HCT116 (cell line): ENCODE data around the gene EHD4. TPM values are rescaled to one million over a fixed set of nuclear protein-coding genes. Genes with fewer than 3 reads are reported as not detected.

ENCODE experiments used
- ATAC-seq: fragments of 200-7000 bp; cut with Tn5 transposase; 2 replicates; pipeline ENCODE4 v1.9.1; 2020; ENCODE audit warnings: mild to moderate bottlenecking, moderate library complexity
- BruUV-seq: library from RNA; stranded (reverse); fragments of 400-500 nt; replicated peaks from 2 replicates; lab custom pipeline; 2021; lab: Mats Ljungman, UMichigan
- CTCF ChIA-PET: fragments of 300-600 bp; sonication (Branson Sonifier 250); formaldehyde crosslinking; loops from one replicate; lab custom pipeline; 2021; ENCODE audit warnings: antibody characterized with exemption; lab: Charles Lee
- POLR2A ChIA-PET: fragments of 300-600, 350-600 bp; sonication (Branson Sonifier 250); formaldehyde crosslinking; loops from one replicate; lab custom pipeline; 2021; ENCODE audit warnings: antibody characterized with exemption; lab: Charles Lee
- RAD21 ChIA-PET, 2 experiments: fragments of 300-600 bp; sonication (Branson Sonifier 250); formaldehyde crosslinking; loops; one replicate each; lab custom pipeline; 2023; ENCODE audit warnings: low total read pairs in 2 of 2; ENCODE audit not compliant: uncharacterized antibody in 2 of 2, unreplicated experiment in 2 of 2, low non-redundant PET in 1 of 2; lab: Charles Lee
- DNase-seq: peaks from one replicate; pipeline ENCODE4 v3.0.0-alpha.2; 2010; ENCODE audit warnings: low read depth, low spot score
- H2AFZ ChIP-seq: fragments of 200-600 bp; shearing (Covaris generic), sonication (generic); 2 replicates; pipeline ENCODE4 v1.6.1; 2017; ENCODE audit warnings: low read depth, mixed run types, mixed read lengths, antibody characterized with exemption, low read length; ENCODE audit not compliant: poor library complexity, severe bottlenecking
- H3K27ac ChIP-seq: 2 replicates; pipeline ENCODE4 v1.5.1; 2012; ENCODE audit warnings: low read depth, low read length
- H3K27me3 ChIP-seq: fragments of 200-600 bp; sonication (generic); 2 replicates; pipeline ENCODE4 v1.6.1; 2016; ENCODE audit warnings: mixed run types, low read length, mixed read lengths; ENCODE audit not compliant: insufficient read depth
- H3K36me3 ChIP-seq, 2 experiments: fragments of 200-500 bp in 1 of 2; fragments of 200-600 bp in 1 of 2; sonication (Bioruptor generic) in 1 of 2; sonication (generic) in 1 of 2; 2 replicates each; pipeline versions ENCODE4 v1.5.1 to v1.6.1; 2014 to 2016; ENCODE audit warnings: low read length in 2 of 2, inconsistent platforms in 1 of 2, mixed read lengths in 1 of 2, mixed run types in 1 of 2; ENCODE audit not compliant: insufficient read depth in 2 of 2, control insufficient read depth in 1 of 2
- H3K4me1 ChIP-seq, 2 experiments: fragments of 200-600 bp in 1 of 2; sonication (generic) in 1 of 2; 2 replicates each; pipeline versions ENCODE4 v1.5.1 to v1.6.1; 2012 to 2017; ENCODE audit warnings: low read length in 2 of 2, inconsistent platforms in 1 of 2, mild to moderate bottlenecking in 1 of 2, mixed read lengths in 1 of 2, mixed run types in 1 of 2, moderate library complexity in 1 of 2; ENCODE audit not compliant: insufficient read depth in 2 of 2, control insufficient read depth in 1 of 2
- H3K4me2 ChIP-seq: fragments of 200-600 bp; sonication (generic); 2 replicates; pipeline ENCODE4 v1.6.1; 2017; ENCODE audit warnings: mixed run types, low read length, mixed read lengths
- H3K4me3 ChIP-seq, 2 experiments: fragments of 200-600 bp in 1 of 2; sonication (generic) in 1 of 2; replicated peaks in 1 of 2; 2 replicates each; pipeline ENCODE4 v1.5.1; 2011 to 2016; ENCODE audit warnings: low read length in 2 of 2, control low read depth in 1 of 2, low read depth in 1 of 2, mild to moderate bottlenecking in 1 of 2, mixed read lengths in 1 of 2, mixed run types in 1 of 2
- H3K79me2 ChIP-seq: fragments of 200-600 bp; sonication (generic); 2 replicates; pipeline ENCODE4 v1.6.1; 2017; ENCODE audit warnings: mild to moderate bottlenecking, mixed run types, low read length, moderate library complexity, mixed read lengths; ENCODE audit not compliant: insufficient read depth
- H3K9ac ChIP-seq: fragments of 200-600 bp; sonication (generic); 2 replicates; pipeline ENCODE4 v1.6.1; 2016; ENCODE audit warnings: low read length, mixed read lengths
- H3K9me2 ChIP-seq: fragments of 200-600 bp; sonication (generic), shearing (Covaris generic); 2 replicates; pipeline ENCODE4 v1.6.1; 2017; ENCODE audit warnings: mixed run types, mild to moderate bottlenecking, moderate library complexity; ENCODE audit not compliant: insufficient read depth
- H3K9me3 ChIP-seq, 2 experiments: fragments of 200-500 bp in 1 of 2; fragments of 200-600 bp in 1 of 2; sonication (Bioruptor generic) in 1 of 2; sonication (generic) in 1 of 2; 2 replicates each; pipeline ENCODE4 v1.6.1; 2014 to 2017; ENCODE audit warnings: low read length in 2 of 2, mixed read lengths in 2 of 2, inconsistent platforms in 1 of 2, low read depth in 1 of 2, mild to moderate bottlenecking in 1 of 2, mixed run types in 1 of 2, moderate library complexity in 1 of 2; ENCODE audit not compliant: control insufficient read depth in 1 of 2, insufficient read depth in 1 of 2
- H4K20me1 ChIP-seq: fragments of 200-600 bp; sonication (generic), shearing (Covaris generic); 2 replicates; pipeline ENCODE4 v1.6.1; 2017; ENCODE audit warnings: mixed run types, mild to moderate bottlenecking, moderate library complexity; ENCODE audit not compliant: insufficient read depth
- CBX3 ChIP-seq: IDR thresholded peaks from 2 replicates; pipeline ENCODE4 v1.6.1; 2012; ENCODE audit warnings: low read depth
- EGR1 ChIP-seq: IDR thresholded peaks from 2 replicates; pipeline ENCODE4 v1.6.1; 2012; ENCODE audit warnings: low read depth
- ELF1 ChIP-seq: IDR thresholded peaks from 2 replicates; pipeline ENCODE4 v1.6.1; 2012; ENCODE audit warnings: low read depth, borderline replicate concordance
- EZH2phosphoT487 ChIP-seq: fragments of 200-600 bp; IDR thresholded peaks from 2 replicates; pipeline ENCODE4 v1.6.1; 2018; ENCODE audit warnings: antibody characterized with exemption, borderline replicate concordance
- FOSL1 ChIP-seq: IDR thresholded peaks from 2 replicates; pipeline ENCODE4 v1.6.1; 2012; ENCODE audit warnings: low read depth
- JUND ChIP-seq: IDR thresholded peaks from 2 replicates; pipeline ENCODE4 v1.6.1; 2012
- POLR2A ChIP-seq: IDR thresholded peaks from 2 replicates; pipeline ENCODE4 v1.7.0; 2011; ENCODE audit warnings: borderline replicate concordance; ENCODE audit not compliant: insufficient read depth, insufficient read length; ENCODE audit errors: extremely low read depth
- POLR2AphosphoS5 ChIP-seq: IDR thresholded peaks from 2 replicates; pipeline ENCODE4 v1.6.1; 2011; ENCODE audit warnings: mild to moderate bottlenecking, low read depth, low read length, moderate library complexity
- SP1 ChIP-seq: IDR thresholded peaks from 2 replicates; pipeline ENCODE4 v1.6.1; 2012; ENCODE audit warnings: low read depth
- SRF ChIP-seq: IDR thresholded peaks from 2 replicates; pipeline ENCODE4 v1.6.1; 2012; ENCODE audit warnings: low read depth
- TCF7L2 ChIP-seq: IDR thresholded peaks from 2 replicates; pipeline ENCODE4 v1.7.0; 2011; ENCODE audit warnings: borderline replicate concordance, inconsistent platforms; ENCODE audit not compliant: insufficient read depth, insufficient read length; ENCODE audit errors: extremely low read depth
- YY1 ChIP-seq: IDR thresholded peaks from 2 replicates; pipeline ENCODE4 v1.6.1; 2011; ENCODE audit warnings: low read length, low read depth, moderate library complexity, mild to moderate bottlenecking; ENCODE audit not compliant: insufficient replicate concordance; ENCODE audit errors: extremely low read depth
- ZNF274 ChIP-seq: fragments of 200-500 bp; sonication (Bioruptor generic); IDR thresholded peaks from 2 replicates; pipeline ENCODE4 v1.6.1; 2014; ENCODE audit warnings: mild to moderate bottlenecking, low read depth, low read length, inconsistent platforms
- intact Hi-C: fragments of 100-400 bp; cut with micrococcal nuclease; formaldehyde crosslinking; loops from 2 replicates; pipeline ENCODE4 v1.10.0; 2022
- total RNA-seq: library from RNA; stranded (reverse); gene quantifications from one replicate; pipeline ENCODE4 v1.2.1, GENCODE V29; 2021; ENCODE audit not compliant: unreplicated experiment
- TF ChIP-seq, protein P1 (sequence below): IDR thresholded peaks from 2 replicates; pipeline ENCODE4 v1.6.1; 2012
- TF ChIP-seq, protein P2 (sequence below), 3 experiments: fragments of 200-600 bp in 1 of 3; sonication (generic) in 1 of 3; IDR thresholded peaks in 2 of 3; conservative IDR thresholded peaks in 1 of 3; 2 replicates each; pipeline ENCODE4 v1.5.1; 2012 to 2017; ENCODE audit warnings: low read depth in 2 of 3, low read length in 2 of 3, antibody characterized with exemption in 1 of 3, borderline replicate concordance in 1 of 3, control low read depth in 1 of 3, mild to moderate bottlenecking in 1 of 3, mixed read lengths in 1 of 3, mixed run types in 1 of 3, moderate library complexity in 1 of 3; ENCODE audit not compliant: insufficient read depth in 1 of 3

EHD4 gene
- total RNA-seq, 1 experiment from 2014 or later: 28.0 TPM

DNA sequence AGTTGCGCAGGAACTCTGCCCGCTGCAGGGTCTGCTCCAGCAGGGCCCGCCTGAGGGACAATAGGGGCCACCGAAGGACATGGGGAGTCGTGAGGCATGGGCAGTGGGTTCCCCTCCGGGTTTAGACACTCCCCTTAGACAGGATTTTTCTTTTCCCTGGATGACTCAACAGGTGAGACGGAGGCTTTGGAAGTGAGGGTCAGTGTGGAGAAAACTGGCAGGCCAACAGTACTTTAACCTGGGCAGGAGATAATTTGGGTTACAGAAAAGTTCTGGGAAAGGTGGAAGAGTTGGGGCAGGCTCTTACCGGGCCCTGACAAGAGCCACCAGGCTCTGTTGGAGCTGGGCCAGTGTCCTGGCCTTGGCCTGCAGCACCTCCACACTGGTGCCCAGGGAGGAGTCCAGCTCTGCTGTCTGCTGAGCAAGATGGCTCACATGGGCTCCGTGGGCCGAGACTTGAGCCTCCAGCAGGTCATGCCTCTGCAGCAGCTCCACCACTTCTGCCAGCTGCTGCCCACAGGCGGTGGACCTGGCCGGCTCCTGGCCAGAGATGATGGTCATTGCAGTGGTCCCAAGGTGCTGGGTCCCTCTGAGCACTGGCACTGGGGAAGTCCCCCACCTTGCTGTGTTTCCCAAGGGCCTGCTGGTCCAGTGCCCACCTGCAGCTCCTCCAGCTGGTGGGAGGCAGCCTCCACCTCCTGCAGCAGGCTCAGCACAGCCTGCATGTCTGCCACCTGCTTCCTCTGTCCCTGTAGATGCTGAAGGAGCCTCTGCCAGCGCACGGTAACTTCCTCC, 89.5 kb downstream of the EHD4 start:
- RAD21 ChIA-PET: no interaction called here
- Histone ChIP-seq H3K9me3 (no peaks in the 10 kb centered on the region), H4K20me1 (no peaks in the 10 kb centered on the region), H3K4me1 (no peaks in the 10 kb centered on the region), H3K4me2 (no peak overlapping the region), H3K9me2 (no peaks in the 10 kb centered on the region), H2AFZ (no peak overlapping the region), H3K4me3 (no peak overlapping the region), H3K27me3 (no peaks in the 10 kb centered on the region), H3K27ac (no peak overlapping the region), H3K9ac (no peak overlapping the region), H3K79me2 (no peaks in the 10 kb centered on the region), H3K36me3 (no peaks in the 10 kb centered on the region)
- no peak for ATAC-seq
- no peak for DNase-seq
- POLR2A ChIA-PET: no interaction called here
- no TSS peak for BruUV-seq
- TF ChIP-seq, protein P1, sequence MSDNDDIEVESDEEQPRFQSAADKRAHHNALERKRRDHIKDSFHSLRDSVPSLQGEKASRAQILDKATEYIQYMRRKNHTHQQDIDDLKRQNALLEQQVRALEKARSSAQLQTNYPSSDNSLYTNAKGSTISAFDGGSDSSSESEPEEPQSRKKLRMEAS: no peak
- TF ChIP-seq JUND: no peak
- TF ChIP-seq, protein P2, sequence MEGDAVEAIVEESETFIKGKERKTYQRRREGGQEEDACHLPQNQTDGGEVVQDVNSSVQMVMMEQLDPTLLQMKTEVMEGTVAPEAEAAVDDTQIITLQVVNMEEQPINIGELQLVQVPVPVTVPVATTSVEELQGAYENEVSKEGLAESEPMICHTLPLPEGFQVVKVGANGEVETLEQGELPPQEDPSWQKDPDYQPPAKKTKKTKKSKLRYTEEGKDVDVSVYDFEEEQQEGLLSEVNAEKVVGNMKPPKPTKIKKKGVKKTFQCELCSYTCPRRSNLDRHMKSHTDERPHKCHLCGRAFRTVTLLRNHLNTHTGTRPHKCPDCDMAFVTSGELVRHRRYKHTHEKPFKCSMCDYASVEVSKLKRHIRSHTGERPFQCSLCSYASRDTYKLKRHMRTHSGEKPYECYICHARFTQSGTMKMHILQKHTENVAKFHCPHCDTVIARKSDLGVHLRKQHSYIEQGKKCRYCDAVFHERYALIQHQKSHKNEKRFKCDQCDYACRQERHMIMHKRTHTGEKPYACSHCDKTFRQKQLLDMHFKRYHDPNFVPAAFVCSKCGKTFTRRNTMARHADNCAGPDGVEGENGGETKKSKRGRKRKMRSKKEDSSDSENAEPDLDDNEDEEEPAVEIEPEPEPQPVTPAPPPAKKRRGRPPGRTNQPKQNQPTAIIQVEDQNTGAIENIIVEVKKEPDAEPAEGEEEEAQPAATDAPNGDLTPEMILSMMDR (IDR thresholded peaks at IDR 0.05 in 2 of 3, conservative IDR thresholded peaks at IDR 0.05 in 1 of 3; ENCODE audit: borderline replicate concordance in 1 of 3, insufficient read depth in 1 of 3, low read depth in 2 of 3, low read length in 2 of 3): no peak
- TF ChIP-seq TCF7L2: no peak
- TF ChIP-seq EZH2phosphoT487: no peak
- no peak for TF ChIP-seq FOSL1
- no peak for TF ChIP-seq POLR2AphosphoS5
- no peak for TF ChIP-seq ZNF274
- no peak for TF ChIP-seq EGR1
- TF ChIP-seq ELF1: no peak
- TF ChIP-seq SRF: no peak
- no peak for TF ChIP-seq POLR2A
- TF ChIP-seq YY1: no peak
- TF ChIP-seq CBX3: no peak
- no peak for TF ChIP-seq SP1
- CTCF ChIA-PET: no interaction called here
- intact Hi-C loops: no loop called here
